Neural cell (in vitro differentiated cells): ENCODE measurements around the gene MKRN1.

Experiments used
- CTCF ChIP-seq: fragments of 450-650 bp; IDR thresholded peaks from 2 replicates; pipeline ENCODE4 v1.5.1; 2014; ENCODE audit warnings: antibody characterized with exemption, mild to moderate bottlenecking, moderate library complexity; ENCODE audit not compliant: poor library complexity, severe bottlenecking
- EP300 ChIP-seq: fragments of 450-650 bp; conservative IDR thresholded peaks from 2 replicates; pipeline ENCODE4 v1.6.1; 2014; ENCODE audit warnings: antibody characterized with exemption, mild to moderate bottlenecking, moderate library complexity; ENCODE audit not compliant: poor library complexity, severe bottlenecking
- EZH2 ChIP-seq: fragments of 200-600, 300-800 bp; shearing (Covaris generic), sonication (generic); IDR thresholded peaks from 2 replicates; pipeline ENCODE4 v1.6.1; 2014; ENCODE audit warnings: antibody characterized with exemption, low read length, borderline replicate concordance, mild to moderate bottlenecking; ENCODE audit not compliant: insufficient read depth, poor library complexity, severe bottlenecking
- MXI1 ChIP-seq: fragments of 450-650 bp; conservative IDR thresholded peaks from 2 replicates; pipeline ENCODE4 v1.6.1; 2014; ENCODE audit warnings: antibody characterized with exemption, mild to moderate bottlenecking; ENCODE audit not compliant: poor library complexity, severe bottlenecking
- POLR2AphosphoS5 ChIP-seq: IDR thresholded peaks from 2 replicates; pipeline ENCODE4 v1.6.1; 2012
- RAD21 ChIP-seq: fragments of 450-650 bp; conservative IDR thresholded peaks from 2 replicates; pipeline ENCODE4 v1.6.1; 2014; ENCODE audit warnings: antibody characterized with exemption, mild to moderate bottlenecking, moderate library complexity
- REST ChIP-seq: IDR thresholded peaks from 2 replicates; pipeline ENCODE4 v1.6.1; 2012; ENCODE audit warnings: borderline replicate concordance
- TAF1 ChIP-seq: IDR thresholded peaks from 2 replicates; pipeline ENCODE4 v1.6.1; 2012; ENCODE audit warnings: low read depth

DNA sequence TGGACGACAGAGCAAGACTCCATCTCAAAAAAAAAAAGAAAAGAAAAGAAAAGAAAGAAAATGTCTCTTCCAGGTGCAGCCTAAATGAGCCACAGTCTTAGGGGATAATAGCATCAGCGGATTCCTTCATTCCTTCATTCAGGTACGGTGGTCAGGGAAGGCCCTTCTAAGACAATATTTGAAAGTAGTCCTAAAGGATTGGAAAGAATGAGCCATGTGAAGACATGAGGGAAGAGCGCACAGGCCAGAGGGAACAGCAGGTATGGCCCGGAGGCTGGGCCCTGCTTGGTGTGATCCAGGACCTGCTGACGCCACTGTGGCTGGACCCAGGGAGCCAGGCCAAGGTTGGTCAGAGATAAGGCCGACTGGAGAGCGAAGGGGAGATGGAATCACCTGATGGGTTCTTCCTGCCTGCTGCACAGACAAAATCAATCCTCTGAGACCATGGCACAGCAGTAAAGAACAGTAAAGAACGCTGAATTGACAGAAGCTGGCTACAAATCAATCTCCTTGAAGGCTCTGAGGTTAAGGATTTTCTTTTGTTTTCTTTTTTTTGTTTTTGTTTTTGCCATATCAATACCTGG, 16.3 kb upstream of the MKRN1 start:
- no peak for TF ChIP-seq CTCF
- no peak for TF ChIP-seq REST
- TF ChIP-seq EZH2, result no peak
- TF ChIP-seq EP300, result no peak
- no peak for TF ChIP-seq TAF1
- TF ChIP-seq POLR2AphosphoS5, result no peak
- no peak for TF ChIP-seq RAD21
- TF ChIP-seq MXI1, result no peak
